ENCODE results near the gene NAGLU. TPM values are rescaled to one million over a fixed set of nuclear protein-coding genes. Genes with fewer than 3 reads are reported as not detected.

The NAGLU gene
- polyA plus RNA-seq, 1 of the 3 experiments (the other 2 are of a cell fraction), result 33.9 TPM

- no peak for TF ChIP-seq RFX5 (IDR thresholded peaks at IDR 0.05; ENCODE audit: low read length)
- TF ChIP-seq TEAD4 (IDR thresholded peaks at IDR 0.05; ENCODE audit: borderline replicate concordance, insufficient read depth), result no peak
- no peak for TF ChIP-seq EP300 (IDR thresholded peaks at IDR 0.05; ENCODE audit: borderline replicate concordance in 1 of 2, low read depth in 1 of 2, low read length in 1 of 2)
- TF ChIP-seq FOXJ3 (CRISPR knock-in tag; IDR thresholded peaks at IDR 0.05), result no peak
Observed at GRCh38 chr17:42574463-42574862, 38.4 kb downstream of the NAGLU start (continued).

DNA sequence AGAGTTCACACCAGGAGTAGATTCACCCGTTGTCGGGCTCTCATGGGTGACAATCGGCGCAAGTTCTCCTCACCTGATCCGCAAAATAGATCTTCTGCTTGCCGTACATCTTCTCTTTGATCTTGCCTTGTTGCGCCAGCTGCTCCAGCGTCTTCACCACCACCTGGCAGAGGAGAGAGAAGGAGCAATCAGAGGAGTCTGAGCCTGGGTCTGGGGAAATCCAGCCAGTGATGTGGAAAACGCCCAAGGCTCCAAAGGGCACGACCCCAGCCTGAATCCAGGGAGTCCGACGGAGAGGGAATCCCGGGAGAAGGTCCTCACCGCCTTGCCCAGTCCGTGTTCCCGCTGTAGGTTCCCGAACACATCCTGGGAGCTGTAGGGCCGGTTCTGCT, 41.1 kb downstream of the NAGLU start:
- peak overlapping the region; percentile 87 for H3K9ac ChIP-seq
- H3K27ac ChIP-seq (ENCODE audit: low read depth in 2 of 2, low read length in 1 of 2), result peak overlapping the region; percentile 38 to 41
- H3K4me1 ChIP-seq (ENCODE audit: control insufficient read depth in 1 of 2, insufficient read depth in 2 of 2, low read depth in 1 of 2, low read length in 1 of 2), result peaks cover 7 to 8% of the 10 kb centered on the region in 2 experiments; a peak in 2 of 4 replicates
- peaks cover 58% of the 10 kb centered on the region for H3K79me2 ChIP-seq (ENCODE audit: insufficient read depth)
- TF ChIP-seq RAD21 (IDR thresholded peaks at IDR 0.05; ENCODE audit: low read length), result no peak
- no peak for TF ChIP-seq CHD2 (IDR thresholded peaks at IDR 0.05; ENCODE audit: low read length, partially characterized antibody)
- TF ChIP-seq REST (IDR thresholded peaks at IDR 0.05; ENCODE audit: low read depth, low read length), result no peak
- TF ChIP-seq, protein P1, sequence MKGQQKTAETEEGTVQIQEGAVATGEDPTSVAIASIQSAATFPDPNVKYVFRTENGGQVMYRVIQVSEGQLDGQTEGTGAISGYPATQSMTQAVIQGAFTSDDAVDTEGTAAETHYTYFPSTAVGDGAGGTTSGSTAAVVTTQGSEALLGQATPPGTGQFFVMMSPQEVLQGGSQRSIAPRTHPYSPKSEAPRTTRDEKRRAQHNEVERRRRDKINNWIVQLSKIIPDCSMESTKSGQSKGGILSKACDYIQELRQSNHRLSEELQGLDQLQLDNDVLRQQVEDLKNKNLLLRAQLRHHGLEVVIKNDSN (IDR thresholded peaks at IDR 0.05; ENCODE audit: borderline replicate concordance, low read depth), result no peak
- TF ChIP-seq MAX (IDR thresholded peaks at IDR 0.05; ENCODE audit: low read depth), result no peak
- WGBS (ENCODE audit: low lambda C conversion rate), result 4% methylated on average over 14 of the region's 18 CpGs
- H3K4me2 ChIP-seq, result peak overlapping the region; percentile 95
- no peak for DNase-seq
- H3K36me3 ChIP-seq (replicated peaks in 1 of 2; ENCODE audit: control insufficient read depth in 1 of 2, insufficient read depth in 2 of 2, low read length in 1 of 2), result peaks cover 32 to 42% of the 10 kb centered on the region in 2 experiments
- no peak overlapping the region for H2AFZ ChIP-seq (ENCODE audit: low read depth)
- H3K4me3 ChIP-seq (ENCODE audit: low read depth in 2 of 2, low read length in 1 of 2), result peak overlapping the region; percentile 77 to 91
- H3F3A ChIP-seq (replicated peaks; ENCODE audit: insufficient read depth), result peaks cover 38% of the 10 kb centered on the region
- no peaks in the 10 kb centered on the region for H3K27me3 ChIP-seq (ENCODE audit: insufficient read depth)
- no peaks in the 10 kb centered on the region for H3K9me2 ChIP-seq
- no peaks in the 10 kb centered on the region for H3K9me3 ChIP-seq
- ChIA-PET POLR2A (interaction anchor here (0.6 to 3.1 kb wide), 10 partner anchors 8 to 133 kb away, joined by 3 to 63 read pairs (median 4); partner anchors contain the start of genes CNTNAP1, MLX, PLEKHH3 and RETREG3), CTCF (interaction anchor here (0.7 to 8.3 kb wide), 24 partner anchors 9 to 219 kb away, joined by 3 to 221 read pairs (median 14); partner anchors contain the start of genes CCR10, CNTNAP1, MLX and PLEKHH3)
- no peaks in the 10 kb centered on the region for H4K20me1 ChIP-seq (ENCODE audit: insufficient read depth)
